CD4-positive, alpha-beta T cell treated with Interferon gamma for 1 hour (primary cell): Measurements from ENCODE around the gene ARHGEF37.
"Not testable (repeated sequence)": the region's sequence is repeated elsewhere in the genome, so short reads cannot be mapped to it uniquely, and the experiment has no call there.

Experiments
- DNase-seq: peaks from one replicate; pipeline ENCODE4 v3.0.0-alpha.2; 2020

ARHGEF37 gene, protein sequence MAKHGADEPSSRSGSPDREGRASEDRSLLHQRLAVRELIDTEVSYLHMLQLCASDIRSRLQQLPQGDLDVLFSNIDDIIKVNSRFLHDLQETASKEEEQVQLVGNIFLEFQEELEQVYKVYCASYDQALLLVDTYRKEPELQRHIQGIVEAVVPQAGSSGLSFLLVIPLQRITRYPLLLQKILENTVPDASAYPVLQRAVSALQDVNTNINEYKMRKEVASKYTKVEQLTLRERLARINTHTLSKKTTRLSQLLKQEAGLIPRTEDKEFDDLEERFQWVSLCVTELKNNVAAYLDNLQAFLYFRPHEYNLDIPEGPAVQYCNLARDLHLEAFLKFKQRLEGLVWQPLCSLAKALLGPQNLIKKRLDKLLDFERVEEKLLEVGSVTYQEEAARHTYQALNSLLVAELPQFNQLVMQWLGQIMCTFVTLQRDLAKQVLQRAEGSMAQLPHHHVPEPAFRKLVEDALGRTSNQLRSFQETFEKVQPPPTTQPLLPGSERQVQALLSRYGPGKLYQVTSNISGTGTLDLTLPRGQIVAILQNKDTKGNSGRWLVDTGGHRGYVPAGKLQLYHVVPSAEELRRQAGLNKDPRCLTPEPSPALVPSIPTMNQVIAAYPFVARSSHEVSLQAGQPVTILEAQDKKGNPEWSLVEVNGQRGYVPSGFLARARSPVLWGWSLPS

DNA sequence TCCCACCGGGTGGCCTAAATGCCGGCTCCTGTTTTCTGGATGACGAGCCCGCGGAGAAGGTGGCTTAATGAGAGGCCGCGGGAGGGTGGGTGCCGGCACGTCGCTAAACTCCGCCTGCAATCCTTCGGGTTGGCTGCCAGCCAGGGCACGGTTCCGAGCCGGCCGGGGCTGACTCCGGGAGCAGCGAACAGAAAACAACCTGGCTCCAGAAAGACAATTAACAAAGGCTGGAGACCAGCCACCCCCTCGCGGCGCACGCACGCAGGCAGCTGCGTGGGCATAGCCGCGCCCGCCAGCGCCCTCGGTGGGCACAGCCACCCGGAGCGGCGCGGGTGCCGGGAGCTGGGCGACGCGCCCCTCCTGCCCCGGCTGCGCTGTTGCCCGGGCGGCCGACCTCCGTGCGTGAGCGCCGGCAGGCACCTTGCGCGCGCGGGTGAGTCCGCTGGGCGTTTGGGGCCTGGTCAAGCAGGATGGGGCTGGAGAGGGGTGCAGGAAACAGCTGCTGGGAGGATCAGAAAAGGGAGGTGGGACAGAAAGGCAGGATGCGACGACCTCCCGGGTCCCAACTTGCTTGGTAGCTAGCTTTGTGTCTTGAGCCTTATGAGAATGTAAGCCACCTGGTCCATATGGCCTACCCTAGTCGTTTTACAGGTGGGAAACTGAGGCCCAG, at the start of gene ARHGEF37:
Gene ARHGEF37, plus strand, starts transcription at position 307 of the 670 bp plus-strand sequence. CDS start 16,272 bp downstream, outside the sequence.
- DNase-seq, result peak; percentile 8

DNA sequence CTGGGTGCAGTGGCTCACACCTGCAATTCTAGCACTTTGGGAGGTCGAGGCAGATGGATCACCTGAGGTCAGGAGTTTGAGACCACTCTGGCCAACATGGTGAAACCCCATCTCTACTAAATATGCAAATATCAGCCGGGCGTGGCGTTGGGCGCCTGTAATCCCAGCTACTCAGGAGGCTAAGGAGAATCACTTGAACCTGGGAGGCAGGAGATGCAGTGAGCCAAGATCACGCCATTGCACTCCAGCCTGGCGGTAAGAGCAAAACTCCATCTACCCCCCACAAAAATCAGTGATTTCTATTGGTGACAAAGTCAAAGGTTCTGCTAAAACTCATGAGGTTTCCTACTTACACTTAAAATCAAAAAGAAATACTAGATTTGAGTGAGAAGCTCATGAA, 48.9 kb upstream of the ARHGEF37 start:
- no peak for DNase-seq

DNA sequence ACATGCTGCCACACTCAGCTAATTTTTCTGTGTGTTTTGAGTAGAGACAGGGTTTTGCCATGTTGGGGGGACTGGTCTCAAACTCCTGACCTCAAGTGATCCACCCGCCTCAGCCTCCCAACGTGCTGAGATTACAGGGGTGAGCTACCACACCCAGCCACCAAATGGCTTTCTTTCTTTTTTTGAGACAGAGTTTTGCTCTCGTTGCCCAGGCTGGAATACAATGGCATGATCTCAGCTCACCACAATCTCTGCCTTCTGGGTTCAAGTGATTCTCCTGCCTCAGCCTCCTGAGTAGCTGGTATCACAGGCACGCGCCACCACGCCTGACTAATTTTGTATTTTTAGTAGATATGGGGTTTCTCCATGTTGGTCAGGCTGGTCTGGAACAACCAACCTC, 45.5 kb upstream of the ARHGEF37 start:
- not testable (repeated sequence) for DNase-seq

DNA sequence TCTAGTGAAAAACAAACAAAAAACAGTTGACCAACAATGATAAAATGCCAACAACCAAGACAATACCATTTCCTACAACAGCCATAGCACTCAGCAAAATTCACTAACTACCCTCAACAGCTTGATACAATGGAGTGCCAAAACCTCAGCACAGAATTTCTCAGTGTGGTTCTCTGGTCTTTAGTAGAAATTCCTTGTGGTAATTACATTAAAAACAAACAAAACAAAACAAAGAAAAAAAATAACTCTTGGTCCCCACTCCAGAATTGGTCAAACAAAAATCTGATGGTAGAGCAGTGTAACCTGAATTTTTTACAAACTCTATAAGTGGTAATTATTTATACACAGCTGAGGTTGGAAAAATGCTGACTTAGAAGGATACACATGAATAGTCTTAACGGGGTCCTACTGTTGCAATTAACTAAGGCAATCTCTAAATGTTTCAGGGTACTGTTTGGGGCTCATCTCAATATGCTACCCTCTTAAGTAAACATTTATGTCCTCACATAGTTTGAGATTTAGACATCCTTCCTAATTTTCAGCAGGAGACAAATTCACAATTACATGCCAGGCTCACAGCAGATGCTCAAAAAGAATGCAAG, 43.8 kb upstream of the ARHGEF37 start:
- no peak for DNase-seq

DNA sequence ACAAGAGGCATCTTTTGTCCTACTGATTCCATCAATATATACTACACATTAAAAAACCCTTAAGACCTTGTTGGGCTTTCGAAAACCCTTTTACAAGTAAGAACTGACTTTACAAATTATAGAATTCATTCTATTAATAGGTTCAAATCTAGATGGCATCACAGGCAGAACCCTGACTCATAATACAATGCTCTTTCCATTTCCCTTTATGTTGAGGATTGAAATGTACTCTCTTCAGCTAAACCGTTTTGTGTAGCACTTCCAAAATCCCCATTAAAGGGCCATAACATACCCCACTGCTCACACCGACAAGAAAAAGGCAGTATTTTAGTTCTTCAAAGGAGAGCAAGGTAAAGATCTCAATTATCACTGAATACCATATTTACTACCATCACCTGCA, 41.2 kb upstream of the ARHGEF37 start:
- no peak for DNase-seq

DNA sequence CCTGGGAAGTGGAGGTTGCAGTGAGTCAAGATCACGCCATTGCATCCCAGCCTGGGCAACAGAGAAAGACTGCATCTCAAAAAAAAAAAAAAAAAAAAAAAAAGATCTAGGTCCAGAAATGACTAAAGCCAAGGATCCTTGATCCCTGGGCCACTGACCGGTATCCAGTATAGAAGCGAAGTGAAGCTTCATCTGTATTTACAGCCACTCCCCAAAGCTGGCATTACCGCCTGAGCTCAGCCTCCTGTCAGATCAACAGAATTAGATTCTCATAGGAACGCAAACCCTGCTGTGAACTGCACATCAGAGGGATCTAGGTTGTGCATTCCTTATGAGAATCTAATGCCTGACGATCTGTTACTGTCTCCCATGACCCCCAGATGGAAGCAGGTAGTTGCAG, 39.4 kb upstream of the ARHGEF37 start:
- DNase-seq, result no peak

DNA sequence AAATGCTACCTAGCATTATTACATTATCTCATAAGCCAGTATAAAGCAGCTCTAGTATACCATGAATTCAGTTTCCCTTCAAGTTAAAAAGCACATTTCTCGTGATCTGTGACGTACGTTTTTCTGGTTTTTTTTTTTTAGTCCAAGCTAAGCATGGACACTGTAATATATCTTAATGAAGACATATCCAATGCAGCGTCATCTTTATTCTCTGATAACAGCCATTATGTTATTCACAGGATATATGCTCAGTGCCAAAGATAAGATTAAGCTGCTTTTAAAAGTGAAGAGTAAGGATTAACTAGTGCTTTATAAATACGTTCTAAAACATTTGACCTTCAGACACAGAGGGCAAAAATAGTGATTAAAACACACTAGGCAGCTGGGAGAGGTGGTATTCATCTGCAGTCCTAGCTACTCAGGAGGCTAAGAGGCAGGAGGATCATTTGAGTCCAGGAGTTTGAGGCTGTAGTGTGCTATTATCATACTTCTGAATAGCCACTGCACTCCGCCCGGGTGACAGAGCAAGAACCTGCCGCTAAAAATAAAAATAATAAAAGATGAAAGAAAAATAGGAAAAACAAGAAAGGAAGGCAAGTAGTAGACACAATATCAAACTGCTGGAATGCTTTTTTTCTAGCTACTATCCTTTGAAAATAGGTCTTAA, 37.8 kb upstream of the ARHGEF37 start:
- no peak for DNase-seq

DNA sequence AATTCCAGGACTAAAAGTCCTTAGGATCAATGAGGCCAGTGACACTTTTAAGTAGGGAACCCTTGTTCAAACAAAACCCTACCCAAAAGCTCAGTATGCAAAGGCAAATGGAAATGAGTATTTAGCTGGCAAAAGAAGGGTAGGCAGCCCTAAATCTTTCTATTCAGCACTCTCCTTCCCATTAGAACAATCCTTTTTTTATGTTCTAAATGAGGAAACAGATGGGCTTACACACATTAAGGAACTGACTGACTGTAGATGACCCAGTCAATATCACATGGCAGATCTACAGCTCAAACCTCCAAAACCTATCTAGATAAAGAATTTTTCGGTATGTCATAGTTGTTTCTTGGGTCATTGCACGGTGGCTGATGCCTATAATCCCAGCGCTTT, 37.3 kb upstream of the ARHGEF37 start:
- no peak for DNase-seq

DNA sequence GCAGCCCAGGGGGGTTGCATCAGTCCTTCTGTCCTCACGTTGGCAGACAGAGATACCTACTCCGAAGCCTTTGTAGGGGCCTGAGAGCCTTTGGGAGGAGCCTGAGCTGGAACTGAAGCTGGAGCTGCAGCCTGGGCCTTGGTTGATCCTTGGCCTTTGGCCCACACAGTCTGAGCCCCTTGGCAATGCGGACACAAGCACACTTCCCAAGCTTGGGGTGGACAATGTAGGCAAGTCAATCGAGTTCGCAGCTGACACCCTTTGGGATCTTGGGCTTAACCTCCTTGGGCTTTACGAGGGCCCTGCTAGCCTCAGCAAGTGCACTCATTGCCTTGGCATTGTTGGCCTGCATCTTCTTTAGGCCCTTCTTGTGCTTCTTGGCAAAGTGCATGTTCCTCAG, 36.0 kb upstream of the ARHGEF37 start:
- no peak for DNase-seq

DNA sequence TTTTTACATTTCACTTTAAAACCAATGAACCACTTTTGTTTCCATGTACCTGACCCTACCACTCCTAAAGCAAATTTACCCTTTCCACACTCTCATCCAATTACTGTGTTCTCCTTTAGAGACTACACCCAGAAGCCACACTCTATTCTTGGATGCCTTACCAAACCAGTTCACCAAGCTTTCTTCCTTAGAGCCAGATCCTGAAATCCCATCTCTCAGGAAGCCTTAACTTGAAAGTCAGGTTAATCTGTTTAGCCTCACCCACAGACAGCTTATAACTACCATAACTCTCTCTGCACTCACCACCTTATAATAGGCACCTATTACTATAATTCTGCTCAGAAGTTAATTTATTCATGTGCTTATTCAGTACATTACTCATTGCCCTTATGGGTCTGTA, 34.3 kb upstream of the ARHGEF37 start:
- DNase-seq, result no peak

DNA sequence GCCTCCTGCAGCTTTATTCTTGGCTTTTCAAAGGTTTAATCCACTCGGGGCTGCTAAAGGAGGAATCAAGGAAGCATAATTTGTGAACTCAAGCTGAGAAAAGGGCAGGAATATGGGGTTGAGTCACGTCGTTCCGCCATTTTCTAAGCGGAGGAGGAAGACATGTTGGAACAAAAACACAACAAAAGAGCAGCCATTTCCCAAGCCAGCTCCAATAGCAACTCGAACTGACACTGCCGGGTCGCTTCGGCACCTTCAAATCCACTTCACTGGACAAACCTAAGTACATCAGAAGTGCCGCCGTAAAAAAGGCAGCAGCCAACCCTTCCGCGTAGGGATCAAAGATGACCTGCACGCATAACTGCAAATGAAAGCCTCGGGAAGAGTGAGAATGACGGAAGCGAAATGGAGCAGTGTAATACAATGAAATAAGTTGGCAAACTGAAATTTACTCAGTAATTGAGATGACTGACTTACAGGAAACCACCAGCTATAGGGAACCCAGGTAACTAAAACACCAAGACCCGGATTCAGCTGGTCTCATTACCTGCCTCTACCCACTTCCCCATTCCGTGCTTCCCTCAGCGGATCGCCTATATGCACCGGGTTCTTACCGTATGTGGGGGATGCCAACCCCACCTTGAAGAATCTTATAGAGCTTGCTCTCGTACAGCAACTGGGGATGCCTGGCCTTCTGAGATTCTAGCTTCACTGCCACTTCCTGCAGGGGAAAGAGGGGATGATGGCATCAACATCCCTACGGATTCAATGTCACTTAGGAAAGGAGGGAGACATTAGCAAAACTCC, 31.6 kb upstream of the ARHGEF37 start:
- peak; percentile 57 for DNase-seq

DNA sequence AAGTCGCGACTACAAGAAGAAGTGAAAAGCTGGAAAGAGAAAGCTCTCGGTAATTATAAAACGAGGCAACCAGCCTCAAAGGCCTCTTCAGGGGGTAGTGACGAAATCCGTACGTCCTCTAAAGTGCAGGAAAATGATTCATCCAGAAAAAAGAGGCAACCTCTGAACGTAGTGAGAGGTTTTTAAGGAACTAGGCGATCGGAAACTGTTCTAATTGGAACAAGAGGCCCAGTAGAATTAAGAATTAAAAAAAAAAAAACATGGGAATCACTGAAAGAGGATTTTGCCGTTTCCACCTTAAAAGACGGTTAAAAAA, 31.1 kb upstream of the ARHGEF37 start:
- DNase-seq, result no peak

DNA sequence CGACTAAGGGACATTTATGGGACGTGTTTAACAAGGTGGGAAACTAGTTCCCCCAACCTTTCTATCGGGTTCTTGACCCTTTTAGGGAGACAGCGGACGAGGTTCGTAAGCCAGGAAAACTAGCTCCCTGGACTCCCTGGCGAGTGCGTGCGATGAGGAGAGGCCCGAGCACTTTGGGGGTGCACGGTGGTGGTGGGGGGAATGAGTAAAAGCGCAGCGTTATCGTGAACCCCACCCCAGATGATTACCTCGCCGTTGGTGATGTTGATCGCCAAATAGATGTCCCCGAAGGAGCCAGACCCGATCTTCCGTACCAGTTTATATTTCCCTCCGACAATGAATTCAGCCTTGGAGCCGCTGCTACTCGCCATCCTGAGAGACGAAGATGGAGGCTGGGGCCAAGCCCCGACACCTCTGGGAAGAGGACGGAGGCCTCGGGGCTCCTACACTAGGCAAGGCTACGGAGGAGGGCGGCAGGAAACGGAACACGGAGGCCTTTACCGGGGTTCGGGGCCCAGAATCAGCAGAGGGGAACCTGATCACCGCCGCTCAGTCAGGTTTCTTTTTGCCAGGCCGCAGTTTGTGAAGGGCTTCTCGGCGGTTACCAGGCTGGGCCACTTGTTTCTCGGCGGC, 30.6 kb upstream of the ARHGEF37 start:
- DNase-seq, result no peak

DNA sequence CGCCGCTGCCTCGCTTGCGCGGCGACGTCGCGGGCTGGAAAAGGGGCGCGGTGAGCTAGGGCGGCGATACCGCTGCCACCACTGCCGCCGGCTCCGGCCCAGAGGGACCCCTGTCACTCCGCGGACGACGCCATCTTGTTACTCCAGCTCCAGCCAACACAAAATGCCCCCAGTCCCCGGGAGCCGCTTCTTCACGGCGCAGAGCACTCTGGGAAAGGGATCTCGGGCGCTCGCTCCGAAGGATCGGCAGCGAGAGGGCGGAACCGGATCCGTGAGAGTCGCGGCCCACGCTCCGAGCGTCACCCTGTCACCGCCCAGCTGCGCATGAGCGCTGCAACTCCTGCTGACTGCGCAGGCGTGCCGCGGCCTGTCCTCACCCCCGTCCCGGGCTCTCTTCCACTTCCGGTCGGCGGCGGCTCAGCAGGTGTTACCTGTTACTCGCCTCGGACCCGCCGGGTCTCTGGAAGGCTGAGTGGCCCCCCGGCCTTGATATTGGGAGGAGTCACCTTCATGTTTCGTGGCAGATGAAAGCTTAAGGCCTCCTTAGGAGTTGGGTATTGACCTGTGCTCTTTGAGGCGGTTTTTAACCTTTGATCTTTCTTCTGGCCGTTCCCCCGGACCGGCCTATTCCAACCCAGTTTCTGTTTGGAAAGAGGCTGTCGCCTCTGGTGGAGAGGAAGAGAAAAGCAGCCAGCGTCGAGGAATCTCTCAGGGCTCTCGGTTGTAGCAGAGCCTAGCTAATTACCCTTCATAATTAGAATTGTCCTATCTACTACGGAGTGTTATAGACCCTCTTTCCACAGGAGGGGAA, 29.9 kb upstream of the ARHGEF37 start, which contains the start of gene CSNK1A1:
Gene CSNK1A1, minus strand, starts transcription at position 213 of the 811 bp plus-strand sequence. CDS start 475 bp downstream, outside the sequence.
- DNase-seq, result peak; percentile 98

DNA sequence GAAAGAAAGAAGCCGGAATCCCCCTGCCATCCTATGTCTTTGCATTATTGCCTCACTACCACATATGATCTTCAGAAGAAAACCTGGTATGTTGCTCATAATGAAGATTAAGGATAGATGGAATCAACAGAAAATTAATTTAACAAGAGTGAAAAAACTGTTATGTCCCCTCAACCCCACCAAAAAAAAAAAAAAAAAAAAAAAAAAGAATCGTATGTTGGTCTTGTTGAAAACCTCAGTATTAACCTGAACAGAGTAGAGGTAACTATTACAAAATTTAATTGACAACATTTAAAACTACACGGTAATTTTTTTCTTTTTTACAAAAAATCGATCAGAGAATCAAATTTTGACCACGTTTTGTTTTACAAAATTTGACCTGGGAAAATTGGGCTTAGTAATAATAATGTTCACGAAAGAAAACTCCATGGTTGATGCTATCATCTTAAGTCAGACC, 29.2 kb upstream of the ARHGEF37 start:
- DNase-seq, result no peak

DNA sequence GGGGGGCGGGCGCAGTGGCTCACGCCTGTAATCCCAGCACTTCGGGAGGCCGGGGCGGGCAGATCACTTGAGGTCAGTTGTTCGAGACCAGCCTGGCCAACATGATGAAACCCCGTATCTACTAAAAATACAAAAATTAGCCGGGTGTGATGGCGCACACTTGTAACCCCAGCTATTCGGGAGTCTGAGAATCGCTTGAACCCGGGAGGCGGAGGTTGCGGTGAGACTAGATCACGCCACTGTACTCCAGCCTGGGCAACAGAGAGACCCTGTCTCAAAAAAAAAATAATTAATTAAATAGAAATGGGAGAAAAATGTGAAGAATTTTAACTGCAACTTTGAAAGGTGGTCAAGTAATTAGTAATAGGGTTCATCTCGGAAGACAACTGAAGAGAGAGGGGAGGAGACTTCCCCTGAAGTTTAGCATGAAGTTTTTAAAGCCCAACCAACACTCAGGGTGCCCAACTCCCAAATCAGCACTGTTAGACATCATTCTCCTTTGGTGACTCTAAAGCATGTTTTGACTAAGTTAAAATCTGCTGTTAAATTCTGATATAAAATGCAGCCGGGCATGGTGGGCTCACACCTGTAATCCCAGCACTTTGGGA, 28.6 kb upstream of the ARHGEF37 start:
- no peak for DNase-seq

DNA sequence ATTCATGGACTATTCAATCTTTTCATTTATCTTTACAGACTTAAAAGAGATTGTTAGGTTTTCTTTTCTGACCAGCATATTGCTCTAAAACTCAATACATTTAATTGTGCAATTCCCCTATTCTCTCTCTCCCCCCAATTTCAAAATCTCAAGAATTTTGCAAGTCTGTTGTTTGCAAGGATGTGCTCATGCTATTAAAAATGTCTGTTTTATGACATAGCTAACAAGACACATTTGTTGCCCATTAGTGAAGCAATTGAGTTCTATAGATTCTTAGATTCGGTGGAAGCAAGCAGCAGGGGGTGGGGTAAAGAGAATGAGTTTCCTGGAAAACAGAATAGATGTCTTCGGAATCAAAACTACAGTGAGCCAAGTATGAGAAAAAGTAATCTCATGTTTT, 21.6 kb upstream of the ARHGEF37 start:
- no peak for DNase-seq

DNA sequence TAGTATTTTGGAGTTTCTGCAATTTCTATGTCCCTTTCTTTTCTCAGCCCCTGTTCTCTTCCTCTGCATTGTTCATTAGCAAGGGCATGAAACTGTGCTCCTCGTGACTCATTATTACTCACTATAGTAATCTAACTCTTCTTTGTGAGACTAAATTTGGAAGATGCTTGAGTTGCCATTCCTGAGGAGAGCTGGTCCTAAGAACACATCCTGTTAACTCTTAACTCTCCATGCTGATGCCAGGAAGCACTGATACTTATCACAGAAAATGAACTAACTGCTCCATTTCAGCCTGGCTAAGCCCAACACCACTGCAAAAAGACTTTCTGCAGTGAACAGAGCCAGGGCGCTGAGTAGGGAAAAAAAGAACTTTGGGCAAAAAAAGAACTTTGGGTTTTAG, 19.4 kb upstream of the ARHGEF37 start:
- DNase-seq, result no peak

DNA sequence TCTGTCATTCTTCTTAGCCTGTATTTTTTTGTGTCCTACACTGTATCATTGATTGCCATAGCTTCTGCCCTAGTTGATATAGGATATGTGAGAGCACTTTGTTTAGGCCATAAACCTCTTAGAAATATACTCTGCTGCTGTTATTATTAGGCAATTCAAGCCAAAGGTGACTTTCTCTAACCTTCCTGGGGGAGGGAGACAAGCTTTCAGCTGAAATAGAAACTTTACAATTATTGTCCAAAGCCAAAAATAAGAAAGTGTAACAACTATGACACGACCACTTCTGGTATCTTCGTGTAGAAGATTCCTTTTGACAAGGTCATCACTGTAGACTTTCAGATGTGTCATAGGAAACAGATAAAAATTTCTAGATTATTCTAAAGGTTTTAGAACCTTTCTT, 17.8 kb upstream of the ARHGEF37 start:
- DNase-seq, result no peak

DNA sequence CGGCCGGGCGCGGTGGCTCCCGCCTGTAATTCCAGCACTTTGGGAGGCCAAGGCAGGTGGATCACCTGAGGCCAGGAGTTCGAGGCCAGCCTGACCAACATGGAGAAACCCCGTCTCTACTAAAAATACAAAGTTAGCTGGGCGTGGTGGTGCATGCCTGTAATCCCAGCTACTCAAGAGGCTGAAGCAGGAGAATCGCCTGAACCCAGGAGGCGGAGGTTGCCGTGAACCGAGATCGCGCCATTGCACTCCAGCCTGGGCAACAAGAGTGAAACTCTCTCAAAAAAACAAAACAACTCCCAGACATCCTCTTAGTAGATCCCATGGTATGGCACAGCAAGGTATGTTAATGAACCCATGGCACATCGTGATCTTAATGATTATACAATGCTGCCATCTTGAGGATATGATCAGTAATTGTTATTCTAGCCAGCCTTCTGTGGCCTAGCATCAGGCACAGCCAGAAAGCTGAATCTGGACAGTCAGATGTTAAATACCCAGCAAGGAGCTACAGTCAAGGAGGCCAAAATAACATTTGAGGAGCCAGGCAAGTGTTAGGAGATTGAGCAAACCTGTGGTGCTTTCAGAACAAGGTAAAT, 16.7 kb upstream of the ARHGEF37 start:
- DNase-seq, result not testable (repeated sequence)
